PC-9 (cell line): ENCODE data around the gene GSG1L2.

Experiments
- CTCF ChIP-seq: fragments of 200-600 bp; sonication (generic); conservative IDR thresholded peaks from 2 replicates; pipeline ENCODE4 v1.6.1; 2017; ENCODE audit warnings: mixed run types, antibody characterized with exemption, mild to moderate bottlenecking, moderate library complexity
- EZH2 ChIP-seq: fragments of 200-600 bp; sonication (generic); IDR thresholded peaks from 2 replicates; pipeline ENCODE4 v1.8.0; 2017; ENCODE audit warnings: antibody characterized with exemption, low read depth

- no peak for TF ChIP-seq EZH2
- TF ChIP-seq CTCF, result no peak
These were observed 4.8 kb downstream of the GSG1L2 start for GRCh38 chr17:9817086-9817485.
